ENCODE data around the gene HSD17B12.

HSD17B12 gene

GRCh38 chr11:43819926-43820325 lies 139.4 kb downstream of the HSD17B12 start:
- TF ChIP-seq ZFX (IDR thresholded peaks at IDR 0.05; ENCODE audit: borderline replicate concordance) (no peak), CTCF (IDR thresholded peaks at IDR 0.05) (no peak)
- H3K27ac ChIP-seq: no peak overlapping the region

GRCh38 chr11:43823316-43823715 lies 142.8 kb downstream of the HSD17B12 start:
- no peak overlapping the region for H3K27ac ChIP-seq

GRCh38 chr11:43823851-43824250 lies 143.3 kb downstream of the HSD17B12 start:
- no peak overlapping the region for H3K27ac ChIP-seq
- no peak for TF ChIP-seq ZFX (IDR thresholded peaks at IDR 0.05; ENCODE audit: borderline replicate concordance)
- TF ChIP-seq CTCF (IDR thresholded peaks at IDR 0.05): no peak

More at GRCh38 chr11:43823316-43823715, 142.8 kb downstream of the HSD17B12 start:
- TF ChIP-seq ZFX (IDR thresholded peaks at IDR 0.05; ENCODE audit: borderline replicate concordance): no peak
- TF ChIP-seq CTCF (IDR thresholded peaks at IDR 0.05): no peak

- TF ChIP-seq ZFX (IDR thresholded peaks at IDR 0.05; ENCODE audit: borderline replicate concordance) (no peak), CTCF (IDR thresholded peaks at IDR 0.05) (peak; percentile 87)
- no peak overlapping the region for H3K27ac ChIP-seq
These were observed 144.8 kb downstream of the HSD17B12 start for GRCh38 chr11:43825217-43825816.

- no peak overlapping the region for H3K27ac ChIP-seq
- TF ChIP-seq CTCF (IDR thresholded peaks at IDR 0.05) (no peak), ZFX (IDR thresholded peaks at IDR 0.05; ENCODE audit: borderline replicate concordance) (no peak)
These were observed 150.4 kb downstream of the HSD17B12 start for GRCh38 chr11:43830928-43831440.

- H3K27ac ChIP-seq: no peak overlapping the region
- TF ChIP-seq ZFX (IDR thresholded peaks at IDR 0.05; ENCODE audit: borderline replicate concordance): no peak
- no peak for TF ChIP-seq CTCF (IDR thresholded peaks at IDR 0.05)
These were observed 152.0 kb downstream of the HSD17B12 start for GRCh38 chr11:43832536-43832935.

- no peak for TF ChIP-seq ZFX (IDR thresholded peaks at IDR 0.05; ENCODE audit: borderline replicate concordance)
- TF ChIP-seq CTCF (IDR thresholded peaks at IDR 0.05): no peak
- H3K27ac ChIP-seq: no peak overlapping the region
These were observed 153.1 kb downstream of the HSD17B12 start for GRCh38 chr11:43833657-43834073.
